LNCAP (cell line): ENCODE data around the gene ORM1.

ENCODE experiments used
- TF ChIP-seq, protein P1 (sequence below): fragments of 450-650 bp; IDR thresholded peaks from 2 replicates; pipeline ENCODE4 v1.5.1; 2017; ENCODE audit warnings: mild to moderate bottlenecking

The ORM1 gene

GRCh38 chr9:114347675-114348074 lies 24.8 kb downstream of the ORM1 start:
- TF ChIP-seq, protein P1, sequence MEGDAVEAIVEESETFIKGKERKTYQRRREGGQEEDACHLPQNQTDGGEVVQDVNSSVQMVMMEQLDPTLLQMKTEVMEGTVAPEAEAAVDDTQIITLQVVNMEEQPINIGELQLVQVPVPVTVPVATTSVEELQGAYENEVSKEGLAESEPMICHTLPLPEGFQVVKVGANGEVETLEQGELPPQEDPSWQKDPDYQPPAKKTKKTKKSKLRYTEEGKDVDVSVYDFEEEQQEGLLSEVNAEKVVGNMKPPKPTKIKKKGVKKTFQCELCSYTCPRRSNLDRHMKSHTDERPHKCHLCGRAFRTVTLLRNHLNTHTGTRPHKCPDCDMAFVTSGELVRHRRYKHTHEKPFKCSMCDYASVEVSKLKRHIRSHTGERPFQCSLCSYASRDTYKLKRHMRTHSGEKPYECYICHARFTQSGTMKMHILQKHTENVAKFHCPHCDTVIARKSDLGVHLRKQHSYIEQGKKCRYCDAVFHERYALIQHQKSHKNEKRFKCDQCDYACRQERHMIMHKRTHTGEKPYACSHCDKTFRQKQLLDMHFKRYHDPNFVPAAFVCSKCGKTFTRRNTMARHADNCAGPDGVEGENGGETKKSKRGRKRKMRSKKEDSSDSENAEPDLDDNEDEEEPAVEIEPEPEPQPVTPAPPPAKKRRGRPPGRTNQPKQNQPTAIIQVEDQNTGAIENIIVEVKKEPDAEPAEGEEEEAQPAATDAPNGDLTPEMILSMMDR = no peak

- TF ChIP-seq, protein P1 = no peak
Measured at GRCh38 chr9:114348261-114348905, 25.5 kb downstream of the ORM1 start.

GRCh38 chr9:114348906-114349482 lies 26.1 kb downstream of the ORM1 start:
- TF ChIP-seq, protein P1 = no peak

DNA sequence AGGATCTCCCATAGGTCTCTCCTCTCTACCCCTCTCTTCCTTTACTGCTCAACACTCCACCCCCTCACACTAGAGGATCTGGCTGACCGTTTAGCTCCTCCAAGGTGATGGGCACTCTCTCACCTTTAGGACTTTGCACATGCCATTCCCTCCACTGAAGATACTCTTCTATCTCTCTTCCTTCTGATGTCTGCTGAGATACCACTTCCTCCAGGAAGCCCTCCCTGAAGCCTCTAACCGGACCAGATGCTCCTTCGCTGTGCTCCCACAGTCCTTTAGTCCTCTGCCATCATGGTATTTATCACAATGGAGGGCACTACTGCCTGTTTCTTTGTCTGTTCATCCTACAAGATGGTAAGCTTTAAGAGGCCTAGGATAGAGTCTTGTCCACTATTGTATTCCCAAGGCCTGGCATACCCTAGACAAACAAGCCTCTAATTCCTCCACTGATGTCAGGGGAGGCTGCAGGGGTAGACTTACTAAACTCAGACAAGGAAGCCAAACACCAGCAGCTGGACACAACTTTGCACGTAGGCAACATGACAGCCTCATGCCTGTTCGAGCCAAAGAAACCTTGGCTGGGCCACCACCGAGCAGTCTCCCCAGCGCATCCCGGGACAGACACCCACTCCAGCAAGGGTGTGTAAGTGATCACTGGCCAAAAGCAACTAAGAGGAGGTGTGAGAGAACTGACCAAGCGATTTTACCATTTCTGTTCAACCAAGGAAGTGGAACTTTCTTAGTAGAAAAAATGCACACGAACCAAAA lies 27.0 kb downstream of the ORM1 start:
- TF ChIP-seq, protein P1 = no peak

GRCh38 chr9:114350636-114351401 lies 27.9 kb downstream of the ORM1 start:
- TF ChIP-seq, protein P1 = no peak

GRCh38 chr9:114351932-114352331 lies 29.0 kb downstream of the ORM1 start:
- TF ChIP-seq, protein P1 = no peak

- TF ChIP-seq, protein P1 = no peak
Measured at GRCh38 chr9:114355821-114356220, 32.9 kb downstream of the ORM1 start.
